CD4-positive, alpha-beta T cell treated with Interferon alpha-2 for 1 hour (primary cell): ENCODE results near the gene ARPC1B.

ENCODE experiments used
- DNase-seq, 2 donors: peaks; one replicate each; pipeline ENCODE4 v3.0.0-alpha.2; 2020 to 2022

Gene ARPC1B

GRCh38 chr7:99392046-99392445, 17.5 kb downstream of the ARPC1B start:
- no peak for DNase-seq

- DNase-seq: peak; percentile 85 to 91
These were observed 18.3 kb downstream of the ARPC1B start for GRCh38 chr7:99392659-99393354.

- no peak for DNase-seq
These were observed 19.0 kb downstream of the ARPC1B start for GRCh38 chr7:99393355-99394187.

GRCh38 chr7:99394188-99394502, 19.6 kb downstream of the ARPC1B start:
- no peak for DNase-seq

GRCh38 chr7:99395616-99396327, 21.2 kb downstream of the ARPC1B start:
- no peak for DNase-seq

GRCh38 chr7:99396418-99397296, 22.1 kb downstream of the ARPC1B start:
- no peak for DNase-seq

- DNase-seq: no peak
These were observed 22.9 kb downstream of the ARPC1B start for GRCh38 chr7:99397297-99397983.

- no peak for DNase-seq
These were observed 24.4 kb downstream of the ARPC1B start for GRCh38 chr7:99398891-99399445.

- no peak for DNase-seq
These were observed 25.1 kb downstream of the ARPC1B start for GRCh38 chr7:99399597-99399996.

- no peak for DNase-seq
These were observed 28.3 kb downstream of the ARPC1B start for GRCh38 chr7:99402854-99403253.

- no peak for DNase-seq
These were observed 29.2 kb downstream of the ARPC1B start for GRCh38 chr7:99403764-99404163.

- no peak for DNase-seq
These were observed 29.9 kb downstream of the ARPC1B start for GRCh38 chr7:99404235-99404976.

GRCh38 chr7:99404977-99405320, 30.4 kb downstream of the ARPC1B start:
- no peak for DNase-seq

- no peak for DNase-seq
These were observed 32.0 kb downstream of the ARPC1B start for GRCh38 chr7:99406557-99406956.

GRCh38 chr7:99407872-99408378, 33.4 kb downstream of the ARPC1B start:
- peak in 1 of 2 donors; percentile 40 for DNase-seq

GRCh38 chr7:99408379-99409191, 34.1 kb downstream of the ARPC1B start, which contains the start of the genes BUD31 and PDAP1:
Gene BUD31, plus strand, starts transcription at chr7:99408969. Its CDS starts 2,124 bp downstream, at chr7:99411093.
Gene PDAP1, minus strand, starts transcription at chr7:99408597. Its CDS starts 49 bp downstream, at chr7:99408548.
- peak; percentile 93 to 97 for DNase-seq

GRCh38 chr7:99409192-99409572, 34.7 kb downstream of the ARPC1B start:
- DNase-seq: no peak

GRCh38 chr7:99409806-99410205, 35.3 kb downstream of the ARPC1B start:
- DNase-seq: peak in 1 of 2 donors; percentile 29

- DNase-seq: no peak
These were observed 36.1 kb downstream of the ARPC1B start for GRCh38 chr7:99410635-99411034.
